Prostate gland (tissue), 2 donors: ENCODE measurements around the gene ACCS.

Experiments used
- CTCF ChIP-seq, 4 experiments: fragments of 200-600 bp in 2 of 4; fragments of 450-650 bp in 2 of 4; sonication (generic) in 2 of 4; IDR thresholded peaks; 1 replicate in 3 of 4; 2 replicates in 1 of 4; pipeline ENCODE4 v1.5.1; 2016 to 2019; ENCODE audit warnings: antibody characterized with exemption in 4 of 4, mild to moderate bottlenecking in 2 of 4, moderate library complexity in 2 of 4
- POLR2A ChIP-seq: fragments of 450-650 bp; IDR thresholded peaks from one replicate; pipeline ENCODE4 v1.6.1; 2016; ENCODE audit warnings: antibody characterized with exemption, mild to moderate bottlenecking
- POLR2AphosphoS5 ChIP-seq: sonication (generic); formaldehyde crosslinking; IDR thresholded peaks from one replicate; pipeline ENCODE4 v1.6.1; 2017; ENCODE audit warnings: antibody characterized with exemption

- TF ChIP-seq CTCF (IDR thresholded peaks at IDR 0.05): no peak
- TF ChIP-seq POLR2AphosphoS5: no peak
- no peak for TF ChIP-seq POLR2A
Observed at GRCh38 chr11:44096360-44097185, 30.5 kb downstream of the ACCS start.
